Lower leg skin (tissue), 4 donors: ENCODE measurements around the gene BCAS1. TPM values are rescaled to one million over a fixed set of nuclear protein-coding genes. Genes with fewer than 3 reads are reported as not detected.

ENCODE experiments used
- DNase-seq, 2 donors: peaks; one replicate each; pipeline ENCODE4 v3.0.0-alpha.2; 2019; ENCODE audit warnings: low spot score in 2 of 2
- H3K4me3 ChIP-seq: fragments of 200-600 bp; sonication (generic); 2 replicates; pipeline ENCODE4 v1.5.1; 2017; ENCODE audit warnings: mild to moderate bottlenecking, low read depth; ENCODE audit not compliant: poor library complexity, severe bottlenecking
- POLR2A ChIP-seq, 2 donors: fragments of 450-650 bp; IDR thresholded peaks; one replicate each; pipeline ENCODE4 v1.6.1; 2016 to 2017; ENCODE audit warnings: antibody characterized with exemption in 2 of 2, mild to moderate bottlenecking in 1 of 2, moderate library complexity in 1 of 2
- WGBS, 2 donors: methylation state at CpG; one replicate each; pipeline ENCODE4 v1.1.5; 2018; 5-methylcytosine and 5-hydroxymethylcytosine counted together
- intact Hi-C: fragments of 100-400 bp; cut with DNase I; formaldehyde crosslinking; loops from one replicate; pipeline ENCODE4 v1.15.0; 2023; ENCODE audit warnings: low total_unique reads
- total RNA-seq, 4 donors: library from RNA; depleted of rRNA; stranded (reverse); fragments of >200 nt; gene quantifications; one replicate each; pipeline ENCODE4 v1.1.0, GENCODE V29; 2016
- TF ChIP-seq, protein P1 (sequence below), 3 donors: fragments of 450-650 bp; IDR thresholded peaks; one replicate each; pipeline ENCODE4 v1.5.1; 2016; ENCODE audit warnings: antibody characterized with exemption in 3 of 3, mild to moderate bottlenecking in 3 of 3, moderate library complexity in 2 of 3

The BCAS1 gene
- total RNA-seq, 4 donors from 2014 or later = 1.7 to 3.7 (median 2.1) TPM

DNA sequence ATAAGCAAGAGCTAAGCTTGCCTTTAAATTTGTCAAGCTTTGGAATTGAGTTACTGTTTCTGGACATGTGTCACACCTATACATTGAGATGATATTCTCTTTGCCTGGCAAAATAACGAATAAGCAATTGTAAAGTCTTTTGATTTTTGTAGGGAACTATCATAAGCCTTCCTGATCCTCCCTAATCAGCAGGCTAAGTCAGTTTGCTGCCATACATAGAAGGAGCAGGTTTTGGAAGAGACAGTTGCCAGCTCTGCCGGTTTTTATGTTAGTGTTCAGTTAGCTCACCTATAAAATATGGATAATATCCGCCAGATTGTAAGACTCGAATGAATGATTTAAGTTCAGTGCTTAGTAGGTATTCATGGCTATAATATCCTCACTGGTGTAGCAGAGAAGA is 34.4 kb upstream of the BCAS1 start:
- no peak overlapping the region for H3K4me3 ChIP-seq
- TF ChIP-seq, protein P1, sequence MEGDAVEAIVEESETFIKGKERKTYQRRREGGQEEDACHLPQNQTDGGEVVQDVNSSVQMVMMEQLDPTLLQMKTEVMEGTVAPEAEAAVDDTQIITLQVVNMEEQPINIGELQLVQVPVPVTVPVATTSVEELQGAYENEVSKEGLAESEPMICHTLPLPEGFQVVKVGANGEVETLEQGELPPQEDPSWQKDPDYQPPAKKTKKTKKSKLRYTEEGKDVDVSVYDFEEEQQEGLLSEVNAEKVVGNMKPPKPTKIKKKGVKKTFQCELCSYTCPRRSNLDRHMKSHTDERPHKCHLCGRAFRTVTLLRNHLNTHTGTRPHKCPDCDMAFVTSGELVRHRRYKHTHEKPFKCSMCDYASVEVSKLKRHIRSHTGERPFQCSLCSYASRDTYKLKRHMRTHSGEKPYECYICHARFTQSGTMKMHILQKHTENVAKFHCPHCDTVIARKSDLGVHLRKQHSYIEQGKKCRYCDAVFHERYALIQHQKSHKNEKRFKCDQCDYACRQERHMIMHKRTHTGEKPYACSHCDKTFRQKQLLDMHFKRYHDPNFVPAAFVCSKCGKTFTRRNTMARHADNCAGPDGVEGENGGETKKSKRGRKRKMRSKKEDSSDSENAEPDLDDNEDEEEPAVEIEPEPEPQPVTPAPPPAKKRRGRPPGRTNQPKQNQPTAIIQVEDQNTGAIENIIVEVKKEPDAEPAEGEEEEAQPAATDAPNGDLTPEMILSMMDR (IDR thresholded peaks at IDR 0.05) = no peak
- no peak for TF ChIP-seq POLR2A (IDR thresholded peaks at IDR 0.05)
- DNase-seq = no peak
- 56 to 66% methylated on average over 4 of the region's 4 CpGs for WGBS, 2 donors
- intact Hi-C loops = no loop called here

DNA sequence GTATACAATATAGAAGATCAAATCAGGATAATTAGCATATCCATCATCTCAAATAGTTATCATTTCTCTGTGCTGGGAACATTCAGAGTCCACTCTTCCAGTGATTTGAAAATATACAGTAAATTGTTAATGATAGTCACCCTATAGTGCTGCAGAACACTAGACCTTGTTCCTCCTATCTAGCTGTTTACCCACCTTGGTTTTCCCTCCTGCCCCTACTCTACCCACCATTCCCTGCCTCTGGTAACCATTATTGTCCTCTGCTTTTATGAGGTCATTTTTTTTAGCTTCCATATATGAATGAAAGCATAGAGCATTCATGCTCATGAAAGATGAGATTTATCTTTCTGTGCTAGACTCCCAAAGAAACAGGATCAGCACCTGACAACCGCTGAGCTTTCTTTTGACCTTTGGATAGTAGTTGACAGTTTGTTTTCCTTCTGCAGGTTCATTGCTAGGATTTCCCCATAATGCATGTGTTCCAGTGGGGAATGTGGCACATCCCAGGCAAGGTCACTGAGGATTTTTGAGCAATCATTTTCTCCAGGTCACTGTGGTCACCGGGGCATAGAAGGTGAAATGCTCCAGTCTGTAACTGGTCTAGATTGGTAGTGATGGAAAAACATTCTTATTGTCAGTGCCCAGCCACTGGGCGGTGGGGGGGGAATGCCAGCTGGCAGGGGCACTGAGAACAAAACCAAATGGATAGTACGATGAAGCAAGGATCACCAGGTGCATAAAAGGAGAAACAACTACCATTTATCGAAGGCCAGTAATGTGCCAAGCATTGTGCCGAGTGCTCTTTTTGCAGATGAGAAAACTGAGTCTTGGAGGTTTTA is 33.6 kb upstream of the BCAS1 start:
- TF ChIP-seq POLR2A (IDR thresholded peaks at IDR 0.05) = no peak
- TF ChIP-seq, protein P1 (IDR thresholded peaks at IDR 0.05) = peak in 1 of 3 donors; percentile 84
- 75 to 89% methylated on average over 6 of the region's 6 CpGs for WGBS, 2 donors
- DNase-seq = no peak
- H3K4me3 ChIP-seq = no peak overlapping the region
- intact Hi-C loops = no loop called here

DNA sequence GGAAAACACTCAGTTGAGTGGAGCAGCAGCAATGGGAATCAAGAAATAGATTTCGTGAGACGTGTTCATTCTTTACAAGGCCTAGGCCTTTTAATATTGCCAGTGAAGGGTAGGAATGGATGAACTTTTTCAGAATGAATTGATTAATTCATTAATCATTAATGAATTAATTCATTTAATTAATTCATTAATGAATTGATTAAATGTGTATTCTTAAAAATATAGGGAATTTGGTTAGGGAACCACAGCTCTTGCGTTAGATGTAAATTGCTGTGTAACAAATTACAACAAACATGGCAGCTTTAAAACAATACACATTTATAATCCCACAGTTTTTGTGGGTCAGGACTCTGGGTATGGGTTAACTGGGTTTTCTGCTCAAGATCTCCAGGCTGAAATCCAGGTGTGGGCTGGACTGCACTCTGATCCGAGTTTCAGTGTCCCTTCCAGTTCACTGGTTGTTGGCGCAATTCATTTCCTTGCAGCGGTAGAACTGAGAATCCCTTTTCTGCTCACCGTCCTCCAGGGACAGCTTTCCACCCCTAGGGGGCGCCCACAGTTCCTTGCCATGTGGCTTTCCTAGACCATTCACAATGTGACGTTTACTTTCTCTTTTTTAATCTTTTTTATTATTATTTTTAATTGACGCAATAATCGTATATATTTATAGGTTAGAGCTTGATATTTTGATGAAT is 32.8 kb upstream of the BCAS1 start:
- TF ChIP-seq, protein P1 (IDR thresholded peaks at IDR 0.05) = peak in 1 of 3 donors; percentile 66
- TF ChIP-seq POLR2A (IDR thresholded peaks at IDR 0.05) = no peak
- H3K4me3 ChIP-seq = no peak overlapping the region
- DNase-seq = peak; percentile 49 to 88
- intact Hi-C loops = no loop called here
- WGBS, 2 donors = 61 to 65% methylated on average over 11 of the region's 11 CpGs

DNA sequence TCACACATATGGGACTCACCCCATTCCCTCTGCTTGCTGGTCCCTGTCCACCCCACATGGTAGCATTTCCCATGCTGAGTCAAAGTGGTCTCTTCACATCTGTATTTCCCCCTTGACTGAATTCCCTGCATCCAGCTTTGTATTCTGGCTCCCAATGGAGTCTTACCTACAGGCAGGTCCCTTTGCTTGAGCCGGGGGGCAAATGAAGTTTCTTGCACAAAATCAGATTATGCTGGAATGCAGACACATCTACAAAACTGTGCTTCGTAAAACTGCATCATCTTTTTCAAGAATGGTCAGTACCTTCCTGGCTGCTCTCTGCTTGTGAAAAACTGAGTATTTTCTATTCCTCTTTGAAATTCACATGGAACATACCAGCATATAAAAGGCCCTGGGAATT is 32.1 kb upstream of the BCAS1 start:
- 96 to 98% methylated on average over 2 of the region's 2 CpGs for WGBS, 2 donors
- TF ChIP-seq, protein P1 (IDR thresholded peaks at IDR 0.05) = no peak
- TF ChIP-seq POLR2A (IDR thresholded peaks at IDR 0.05) = no peak
- no peak for DNase-seq
- intact Hi-C loops = no loop called here
- H3K4me3 ChIP-seq = no peak overlapping the region

DNA sequence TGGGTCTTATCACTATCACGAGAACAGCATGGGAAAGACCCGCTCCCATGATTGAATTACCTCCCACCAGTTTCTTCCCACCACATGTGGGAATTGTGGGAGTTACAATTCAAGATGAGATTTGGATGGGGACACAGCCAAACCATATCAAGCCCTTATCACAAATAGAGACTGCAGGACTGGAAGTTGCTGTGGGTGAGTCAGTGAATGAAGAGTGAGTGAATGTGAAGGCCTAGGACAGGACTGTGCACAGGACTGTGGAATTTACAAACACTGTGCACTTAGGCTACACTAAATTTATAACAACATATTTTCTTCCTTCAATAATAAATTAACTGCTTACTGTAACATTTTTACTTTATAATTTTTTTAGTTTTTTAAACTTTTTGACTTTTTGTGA is 30.2 kb upstream of the BCAS1 start:
- H3K4me3 ChIP-seq = no peak overlapping the region
- TF ChIP-seq, protein P1 (IDR thresholded peaks at IDR 0.05) = no peak
- TF ChIP-seq POLR2A (IDR thresholded peaks at IDR 0.05) = no peak
- 95 to 100% methylated on average over 2 of the region's 2 CpGs for WGBS, 2 donors
- intact Hi-C loops = no loop called here
- DNase-seq = no peak
